Measurements from ENCODE around the gene TMEM86A. TPM values are rescaled to one million over a fixed set of nuclear protein-coding genes. Genes with fewer than 3 reads are reported as not detected.
A peak's percentile ranks its signal among the peaks of the same experiment; 100 is the strongest.

TMEM86A gene
- total and polyA plus RNA-seq, 2 of the 13 experiments (the other 11 are each of a cell fraction or from before 2014, with no cell fraction given): 0.03 to 0.07 TPM

- TF ChIP-seq SKI (IDR thresholded peaks at IDR 0.05; ENCODE audit: partially characterized antibody) (peak; percentile 96), ZNF720 (CRISPR knock-in tag; IDR thresholded peaks at IDR 0.05) (no peak), ZNF432 (CRISPR knock-in tag; IDR thresholded peaks at IDR 0.05; ENCODE audit: borderline replicate concordance) (no peak), EED (CRISPR knock-in tag; IDR thresholded peaks at IDR 0.05) (no peak), ZNF563 (CRISPR knock-in tag; IDR thresholded peaks at IDR 0.05) (no peak; the same call in 1 of the 2 replicates), ZNF557 (CRISPR knock-in tag; IDR thresholded peaks at IDR 0.05) (no peak), ZNF549 (CRISPR knock-in tag; IDR thresholded peaks at IDR 0.05) (no peak), ZC3H13 (CRISPR knock-in tag; IDR thresholded peaks at IDR 0.05) (no peak), JUND (CRISPR knock-in tag; IDR thresholded peaks at IDR 0.05) (no peak), CBX2 (IDR thresholded peaks at IDR 0.05; ENCODE audit: low read depth, low read length) (no peak), CBX2 (CRISPR knock-in tag; IDR thresholded peaks at IDR 0.05; ENCODE audit: low read depth) (no peak), ZNF382 (CRISPR knock-in tag; IDR thresholded peaks at IDR 0.05; ENCODE audit: borderline replicate concordance) (no peak), ZNF260 (CRISPR knock-in tag; IDR thresholded peaks at IDR 0.05; ENCODE audit: borderline replicate concordance, low read depth) (no peak), SIX4 (CRISPR knock-in tag; IDR thresholded peaks at IDR 0.05) (no peak), RFXAP (CRISPR knock-in tag; IDR thresholded peaks at IDR 0.05; ENCODE audit: borderline replicate concordance) (0 out of 2 replicates have a peak, but pooled peaks have one; percentile 26), ZNF574 (CRISPR knock-in tag; IDR thresholded peaks at IDR 0.05) (0 out of 2 replicates have a peak, but pooled peaks have one; percentile 34), MED1 (CRISPR knock-in tag; IDR thresholded peaks at IDR 0.05) (no peak), IRX3 (CRISPR knock-in tag; IDR thresholded peaks at IDR 0.05; ENCODE audit: borderline replicate concordance, low read depth) (no peak), TRIM24 (CRISPR knock-in tag; IDR thresholded peaks at IDR 0.05) (no peak), ARID5B (CRISPR knock-in tag; IDR thresholded peaks at IDR 0.05) (peak; percentile 66), ZMYM4 (CRISPR knock-in tag; IDR thresholded peaks at IDR 0.05) (peak; percentile 57; the same call in 1 of the 2 replicates), NCOR1 (IDR thresholded peaks at IDR 0.05; ENCODE audit: borderline replicate concordance, low read length) (peak; percentile 71; the same call in 1 of the 2 replicates), KLF12 (CRISPR knock-in tag; IDR thresholded peaks at IDR 0.05; ENCODE audit: borderline replicate concordance) (no peak; the same call in 1 of the 2 replicates), NR2F2 (IDR thresholded peaks at IDR 0.05; ENCODE audit: borderline replicate concordance, low read depth) (peak; percentile 41; the same call in 1 of the 2 replicates), DMAP1 (CRISPR knock-in tag; IDR thresholded peaks at IDR 0.05) (no peak)
These were observed at the start of gene TMEM86A (continued) for GRCh38 chr11:18698341-18699268.
